Nephron (organoid): Measurements from ENCODE around the gene ABCA12.
A peak's percentile ranks its signal among the peaks of the same experiment; 100 is the strongest.

ENCODE experiments used
- H3K27ac Mint-ChIP-seq, 3 experiments: 2 replicates each; pipeline ENCODE4 v1.8.0; 2020; ENCODE audit warnings: mixed read lengths in 3 of 3, mild to moderate bottlenecking in 2 of 3, moderate library complexity in 1 of 3
- H3K27me3 Mint-ChIP-seq: 2 replicates; pipeline ENCODE4 v1.8.0; 2021; ENCODE audit warnings: low read depth, mild to moderate bottlenecking, moderate library complexity, mixed read lengths
- H3K36me3 Mint-ChIP-seq: 2 replicates; pipeline ENCODE4 v1.8.0; 2020; ENCODE audit warnings: low read depth, mixed read lengths
- H3K4me1 Mint-ChIP-seq: 2 replicates; pipeline ENCODE4 v1.8.0; 2020; ENCODE audit warnings: mixed read lengths
- H3K4me3 Mint-ChIP-seq, 3 experiments: 2 replicates each; pipeline ENCODE4 v1.8.0; 2020; ENCODE audit warnings: mild to moderate bottlenecking in 3 of 3, mixed read lengths in 3 of 3, moderate library complexity in 2 of 3
- H3K9me3 Mint-ChIP-seq: 2 replicates; pipeline ENCODE4 v1.8.0; 2020; ENCODE audit warnings: mixed read lengths
- CTCF ChIP-seq, 3 experiments: fragments of 200-600 bp; sonication (generic); IDR thresholded peaks; one replicate each; pipeline ENCODE4 v1.5.0; 2021; ENCODE audit warnings: antibody characterized with exemption in 3 of 3; ENCODE audit not compliant: unreplicated experiment in 3 of 3

The ABCA12 gene

DNA sequence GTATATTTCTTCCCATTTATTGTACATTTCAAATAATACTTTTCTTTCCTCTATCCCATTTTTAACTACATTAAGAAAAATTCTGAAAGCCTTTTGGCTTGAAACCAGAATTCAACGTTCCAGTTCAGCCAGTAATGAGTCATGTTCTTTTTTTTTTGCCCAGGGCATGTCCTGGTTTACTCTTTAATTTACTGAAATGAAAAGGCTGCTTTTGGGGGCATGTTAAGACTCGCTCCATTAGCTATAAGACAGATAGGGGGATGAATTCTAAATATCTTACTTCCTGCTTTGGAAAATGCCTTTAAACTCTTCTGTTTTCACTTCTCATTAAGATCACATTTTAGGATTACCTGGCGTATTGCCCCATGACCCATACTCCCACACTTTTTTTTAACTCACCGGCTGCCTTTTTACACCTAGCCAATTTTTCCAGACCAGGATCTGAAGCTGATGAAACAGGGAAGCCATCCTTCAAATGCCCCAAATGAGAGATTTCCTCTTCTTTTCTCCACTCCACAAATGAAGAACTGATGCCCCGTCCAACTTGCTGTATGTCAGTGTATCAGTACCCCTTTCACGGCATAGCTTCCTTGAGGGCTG, 585 bp downstream of the ABCA12 start:
- H3K36me3 Mint-ChIP-seq: no peaks in the 10 kb centered on the region
- TF ChIP-seq CTCF (IDR thresholded peaks at IDR 0.05; ENCODE audit: unreplicated experiment in 3 of 3): no peak
- H3K4me3 Mint-ChIP-seq: no peak overlapping the region
- H3K9me3 Mint-ChIP-seq: no peaks in the 10 kb centered on the region
- no peaks in the 10 kb centered on the region for H3K27me3 Mint-ChIP-seq
- H3K4me1 Mint-ChIP-seq: peaks cover 7% of the 10 kb centered on the region
- peak overlapping the region; percentile 3 to 21 (median 9) for H3K27ac Mint-ChIP-seq

- TF ChIP-seq CTCF (IDR thresholded peaks at IDR 0.05; ENCODE audit: unreplicated experiment in 3 of 3): no peak
- H3K9me3 Mint-ChIP-seq: peaks cover 4% of the 10 kb centered on the region
- no peaks in the 10 kb centered on the region for H3K36me3 Mint-ChIP-seq
- H3K27me3 Mint-ChIP-seq: no peaks in the 10 kb centered on the region
- no peak overlapping the region for H3K27ac Mint-ChIP-seq
- H3K4me1 Mint-ChIP-seq: peaks cover 7% of the 10 kb centered on the region
- H3K4me3 Mint-ChIP-seq: no peak overlapping the region
These were observed 1.1 kb downstream of the ABCA12 start for GRCh38 chr2:215137329-215137686.

DNA sequence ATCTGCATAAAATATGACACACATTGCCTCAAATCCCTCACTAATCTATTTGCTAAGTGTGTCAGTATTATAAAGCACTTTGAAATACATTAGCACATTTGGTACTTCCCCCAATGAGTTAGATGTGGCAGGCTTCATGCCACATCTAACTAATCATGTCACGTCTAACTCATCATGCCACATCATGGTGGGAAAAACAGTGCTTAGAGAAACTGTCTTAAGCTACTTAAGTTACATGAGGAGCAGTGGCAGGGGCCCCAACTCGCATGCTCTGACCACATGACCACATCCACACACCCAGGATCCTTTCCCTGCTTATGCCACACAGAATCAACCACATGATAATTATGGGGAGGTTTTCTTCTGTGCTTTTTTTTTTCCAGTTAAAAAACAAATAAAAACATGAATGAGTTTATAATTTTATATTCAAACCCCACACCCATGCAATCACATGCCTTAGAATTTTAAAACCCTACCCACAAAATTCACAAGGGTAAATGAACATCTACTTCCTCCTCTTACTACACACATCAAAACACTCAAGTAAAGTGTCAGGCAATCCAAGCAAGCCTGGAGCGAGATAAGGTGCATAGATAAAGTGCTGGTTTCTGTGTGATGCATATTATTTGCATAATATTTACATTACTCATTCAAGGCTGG, 1.6 kb downstream of the ABCA12 start:
- no peaks in the 10 kb centered on the region for H3K27me3 Mint-ChIP-seq
- peaks cover 7% of the 10 kb centered on the region for H3K9me3 Mint-ChIP-seq
- no peaks in the 10 kb centered on the region for H3K36me3 Mint-ChIP-seq
- H3K4me1 Mint-ChIP-seq: peaks cover 7% of the 10 kb centered on the region
- no peak for TF ChIP-seq CTCF (IDR thresholded peaks at IDR 0.05; ENCODE audit: unreplicated experiment in 3 of 3)
- H3K4me3 Mint-ChIP-seq: no peak overlapping the region
- no peak overlapping the region for H3K27ac Mint-ChIP-seq

DNA sequence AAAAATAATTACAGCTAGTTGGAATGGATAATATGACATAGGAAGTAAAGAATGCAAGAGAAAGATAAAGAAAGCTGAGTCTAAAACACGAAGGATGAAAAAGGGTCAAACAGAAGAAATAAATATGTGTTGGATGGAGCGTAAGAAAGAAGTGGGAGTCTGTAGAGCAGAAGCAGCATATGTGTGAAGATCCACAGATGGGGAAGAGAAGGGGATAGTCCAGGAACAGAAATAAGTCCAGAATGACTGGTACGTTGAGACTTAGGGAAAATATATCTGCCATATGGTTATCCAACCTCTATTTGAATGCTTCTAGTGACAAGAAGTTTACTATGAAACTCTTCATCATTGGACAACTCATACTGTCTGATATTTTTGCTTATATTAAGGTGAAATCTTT, 18.0 kb downstream of the ABCA12 start:
- Mint-ChIP-seq H3K4me3 (no peak overlapping the region), H3K36me3 (no peaks in the 10 kb centered on the region), H3K9me3 (peaks cover 9% of the 10 kb centered on the region), H3K27me3 (no peaks in the 10 kb centered on the region), H3K27ac (no peak overlapping the region), H3K4me1 (no peaks in the 10 kb centered on the region)
- TF ChIP-seq CTCF (IDR thresholded peaks at IDR 0.05; ENCODE audit: unreplicated experiment in 3 of 3): no peak

DNA sequence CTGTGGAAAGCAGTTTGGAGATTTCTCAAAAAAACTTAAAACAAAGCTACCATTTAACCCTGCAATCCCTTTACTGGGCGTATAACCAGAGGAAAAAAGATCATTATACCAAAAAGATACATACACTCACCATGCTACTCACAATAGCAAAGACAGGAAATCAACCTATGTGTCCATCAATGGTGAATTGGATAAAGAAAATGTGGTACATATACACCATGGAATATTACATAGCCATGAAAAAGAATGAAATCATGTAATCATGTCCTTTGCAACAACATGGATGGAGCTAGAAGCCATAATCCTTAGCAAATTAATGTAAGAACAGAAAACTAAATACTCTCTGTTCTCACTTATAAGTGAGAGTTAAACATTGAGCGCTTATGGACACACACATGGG, 18.6 kb downstream of the ABCA12 start:
- TF ChIP-seq CTCF (IDR thresholded peaks at IDR 0.05; ENCODE audit: unreplicated experiment in 3 of 3): no peak
- Mint-ChIP-seq H3K4me1 (no peaks in the 10 kb centered on the region), H3K4me3 (no peak overlapping the region), H3K36me3 (no peaks in the 10 kb centered on the region), H3K27me3 (no peaks in the 10 kb centered on the region), H3K9me3 (peaks cover 9% of the 10 kb centered on the region), H3K27ac (no peak overlapping the region)

DNA sequence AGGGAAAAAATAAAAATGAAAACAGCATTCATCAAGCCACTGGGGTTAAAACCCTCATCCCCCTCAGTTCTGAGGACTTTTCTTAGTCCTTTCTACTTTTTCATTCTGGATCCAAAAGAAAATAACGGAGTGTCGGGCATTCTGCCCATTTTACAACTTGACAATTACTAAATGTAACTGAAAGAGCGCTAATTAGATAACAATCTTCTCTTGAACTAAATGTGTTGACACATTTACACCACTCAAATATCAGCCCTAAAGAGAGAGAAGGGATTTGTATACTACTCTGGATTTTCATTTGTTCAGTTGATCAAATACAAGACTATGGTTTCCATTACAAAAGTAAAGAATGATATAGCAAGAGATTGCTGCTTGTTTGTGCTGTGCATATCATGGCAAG, 27.5 kb downstream of the ABCA12 start:
- H3K27me3 Mint-ChIP-seq: no peaks in the 10 kb centered on the region
- H3K9me3 Mint-ChIP-seq: no peaks in the 10 kb centered on the region

More for the DNA sequence above, 27.5 kb downstream of the ABCA12 start:
- no peak overlapping the region for H3K4me3 Mint-ChIP-seq
- no peaks in the 10 kb centered on the region for H3K36me3 Mint-ChIP-seq
- no peaks in the 10 kb centered on the region for H3K4me1 Mint-ChIP-seq
- TF ChIP-seq CTCF (IDR thresholded peaks at IDR 0.05; ENCODE audit: unreplicated experiment in 3 of 3): no peak
- H3K27ac Mint-ChIP-seq: no peak overlapping the region
